GM21619 (cell line): ENCODE data around the gene NSD1.

Experiments
- ATAC-seq: cut with Tn5 transposase; IDR thresholded peaks from one replicate; pipeline ENCODE4 v1.9.1; 2021; ENCODE audit not compliant: unreplicated experiment

Gene NSD1

DNA sequence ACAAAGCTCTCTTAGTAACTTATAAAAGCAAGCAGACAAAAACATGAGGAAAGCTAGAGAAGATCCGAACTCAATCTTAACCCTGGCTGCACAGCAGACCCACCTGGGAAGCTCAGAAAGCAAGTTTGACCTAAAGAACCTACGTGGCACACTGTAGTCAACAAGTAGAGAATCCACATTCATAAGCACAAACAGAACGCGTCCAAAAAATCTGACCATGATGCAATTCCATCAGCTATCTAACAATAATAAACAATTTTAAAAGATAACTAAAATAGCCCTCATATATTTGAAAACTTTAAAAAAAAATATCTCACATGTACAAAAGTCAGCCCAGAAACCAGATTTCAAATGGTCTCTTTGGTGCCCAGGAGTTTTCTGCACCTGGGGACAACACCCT lies 213.2 kb downstream of the NSD1 start:
- no peak for ATAC-seq

DNA sequence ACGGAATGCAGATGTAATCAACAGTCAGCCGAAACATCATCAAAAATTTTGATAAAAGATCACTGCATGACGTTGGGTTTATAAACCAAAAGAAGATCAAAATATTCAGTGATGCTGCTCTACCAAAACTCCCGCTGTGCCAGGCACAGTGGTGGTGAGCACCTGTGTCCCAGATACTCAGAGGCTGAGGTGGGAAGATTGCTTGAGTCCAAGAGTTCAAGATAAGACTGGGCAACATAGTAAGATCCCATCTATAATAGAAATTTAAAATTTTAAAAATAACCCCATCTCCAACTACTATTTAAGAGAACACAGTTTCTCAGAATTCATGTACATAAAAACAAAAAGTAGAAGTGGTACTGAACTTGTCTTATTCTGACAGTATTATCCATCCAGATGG lies 214.1 kb downstream of the NSD1 start:
- ATAC-seq: no peak

DNA sequence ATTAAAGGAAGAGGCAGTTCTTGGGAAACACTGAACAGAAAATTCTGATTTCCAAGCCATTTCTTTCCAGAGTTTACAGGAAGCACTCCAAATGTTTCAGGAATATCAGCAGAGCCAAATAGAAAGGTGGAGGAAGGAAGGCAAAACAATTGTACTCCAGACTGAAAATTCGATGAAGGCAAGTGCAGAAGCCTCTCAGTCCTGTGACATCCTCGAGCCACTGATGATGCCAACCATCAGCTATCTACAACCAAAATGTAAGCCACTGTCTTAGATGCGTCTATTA lies 215.7 kb downstream of the NSD1 start:
- no peak for ATAC-seq

DNA sequence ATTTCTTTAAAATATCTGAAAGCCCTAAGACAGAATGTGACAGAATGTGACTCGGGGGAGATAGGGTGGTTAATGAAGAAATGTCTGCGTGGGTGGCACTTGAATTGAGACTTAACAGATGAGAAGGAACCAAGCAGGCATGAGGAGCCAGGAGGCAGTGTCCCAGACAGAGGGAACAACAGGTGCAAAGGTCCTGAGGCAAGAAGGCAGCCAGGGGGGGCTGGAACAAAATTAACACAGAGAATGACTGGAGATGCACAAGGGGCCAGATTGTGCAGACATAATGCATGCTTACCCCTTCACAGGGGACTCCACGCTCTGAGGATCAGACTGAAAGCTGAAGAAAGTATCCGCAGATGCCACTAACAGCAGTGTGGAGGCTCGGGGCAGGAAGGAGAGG lies 216.2 kb downstream of the NSD1 start:
- ATAC-seq: no peak
